ENCODE results near the gene SYNDIG1L. TPM values are rescaled to one million over a fixed set of nuclear protein-coding genes. Genes with fewer than 3 reads are reported as not detected.
"Not testable (repeated sequence)": the region's sequence is repeated elsewhere in the genome, so short reads cannot be mapped to it uniquely, and the experiment has no call there.

Gene SYNDIG1L
- total and polyA plus RNA-seq, 4 donors: 0.38 to 1.2 (median 0.79) TPM

- ATAC-seq (ENCODE audit: low FRiP score): no peak
- intact Hi-C loops (cut with DNase I): no loop called here
- 85 to 87% methylated on average over 5 of the region's 5 CpGs for WGBS, 2 donors
Observed at GRCh38 chr14:74463697-74464096, 37.7 kb upstream of the SYNDIG1L start.

DNA sequence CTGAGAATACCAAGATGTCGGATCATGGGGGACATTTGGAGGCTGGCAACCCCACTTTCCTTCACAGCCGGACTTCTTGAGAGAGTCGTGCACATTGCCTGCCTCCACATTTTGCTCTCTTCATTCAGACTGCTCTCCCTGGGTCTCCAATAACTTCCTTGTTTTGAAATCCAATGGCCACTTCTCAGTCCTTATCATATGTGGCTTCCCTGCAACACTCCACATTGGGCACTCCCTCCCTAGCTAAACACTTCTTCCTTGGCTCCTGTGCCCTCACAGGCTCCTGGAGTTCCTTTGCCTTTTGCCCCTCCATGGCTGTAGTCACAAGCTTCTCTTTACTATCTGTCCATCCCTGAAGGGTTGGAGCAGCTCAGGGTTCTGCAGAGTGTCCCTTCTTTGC lies 37.0 kb upstream of the SYNDIG1L start:
- DNase-seq: no peak

More at GRCh38 chr14:74463697-74464096, 37.7 kb upstream of the SYNDIG1L start:
- Histone ChIP-seq H3K9me3 (ENCODE audit: control insufficient read depth, low read length) (no peaks in the 10 kb centered on the region), H3K36me3 (ENCODE audit: control insufficient read depth in 1 of 2, insufficient read depth in 2 of 2, low read length in 1 of 2) (no peaks in the 10 kb centered on the region), H3K27ac (ENCODE audit: low read depth in 1 of 2, low read length in 2 of 2) (no peak overlapping the region), H3K4me3 (ENCODE audit: low read length in 2 of 2) (no peak overlapping the region), H3K4me1 (ENCODE audit: control insufficient read depth in 1 of 2, insufficient read depth in 2 of 2, low read length in 2 of 2) (no peaks in the 10 kb centered on the region), H3K27me3 (ENCODE audit: control insufficient read depth in 1 of 2, insufficient read depth in 2 of 2, low read length in 1 of 2) (no peaks in the 10 kb centered on the region)
- no peak for DNase-seq

GRCh38 chr14:74459976-74460375 lies 34.0 kb upstream of the SYNDIG1L start:
- Histone ChIP-seq H3K4me3 (ENCODE audit: low read length in 2 of 2) (no peak overlapping the region), H3K27ac (ENCODE audit: low read depth in 1 of 2, low read length in 2 of 2) (no peak overlapping the region), H3K27me3 (ENCODE audit: control insufficient read depth in 1 of 2, insufficient read depth in 2 of 2, low read length in 1 of 2) (no peaks in the 10 kb centered on the region), H3K4me1 (ENCODE audit: control insufficient read depth in 1 of 2, insufficient read depth in 2 of 2, low read length in 2 of 2) (no peaks in the 10 kb centered on the region), H3K9me3 (ENCODE audit: control insufficient read depth, low read length) (no peaks in the 10 kb centered on the region), H3K36me3 (ENCODE audit: control insufficient read depth in 1 of 2, insufficient read depth in 2 of 2, low read length in 1 of 2) (no peaks in the 10 kb centered on the region)
- no peak for ATAC-seq (ENCODE audit: low FRiP score)
- 82 to 89% methylated on average over 6 of the region's 6 CpGs for WGBS, 2 donors
- no peak for DNase-seq
- intact Hi-C loops (cut with DNase I): no loop called here

More for the DNA sequence above, 37.0 kb upstream of the SYNDIG1L start:
- H3K4me3 ChIP-seq (ENCODE audit: low read length in 2 of 2): no peak overlapping the region
- ATAC-seq (ENCODE audit: low FRiP score): no peak
- no peaks in the 10 kb centered on the region for H3K4me1 ChIP-seq (ENCODE audit: control insufficient read depth in 1 of 2, insufficient read depth in 2 of 2, low read length in 2 of 2)
- H3K36me3 ChIP-seq (ENCODE audit: control insufficient read depth in 1 of 2, insufficient read depth in 2 of 2, low read length in 1 of 2): no peaks in the 10 kb centered on the region
- no peaks in the 10 kb centered on the region for H3K27me3 ChIP-seq (ENCODE audit: control insufficient read depth in 1 of 2, insufficient read depth in 2 of 2, low read length in 1 of 2)
- H3K9me3 ChIP-seq (ENCODE audit: control insufficient read depth, low read length): no peaks in the 10 kb centered on the region
- H3K27ac ChIP-seq (ENCODE audit: low read depth in 1 of 2, low read length in 2 of 2): no peak overlapping the region
- WGBS, 2 donors: 91 to 94% methylated on average over 3 of the region's 3 CpGs
- intact Hi-C loops (cut with DNase I): no loop called here

- H3K9me3 ChIP-seq (ENCODE audit: control insufficient read depth, low read length): no peaks in the 10 kb centered on the region
- H3K27me3 ChIP-seq (ENCODE audit: control insufficient read depth in 1 of 2, insufficient read depth in 2 of 2, low read length in 1 of 2): no peaks in the 10 kb centered on the region
- ATAC-seq (ENCODE audit: low FRiP score) (peak; percentile 59), DNase-seq (peak in 1 of 2 donors; percentile 57)
- intact Hi-C loops (cut with DNase I): no loop called here
- no peaks in the 10 kb centered on the region for H3K36me3 ChIP-seq (ENCODE audit: control insufficient read depth in 1 of 2, insufficient read depth in 2 of 2, low read length in 1 of 2)
- H3K4me3 ChIP-seq (ENCODE audit: low read length in 2 of 2): no peak overlapping the region
- WGBS, 2 donors: 57 to 61% methylated on average over 10 of the region's 10 CpGs
- no peaks in the 10 kb centered on the region for H3K4me1 ChIP-seq (ENCODE audit: control insufficient read depth in 1 of 2, insufficient read depth in 2 of 2, low read length in 2 of 2)
- no peak overlapping the region for H3K27ac ChIP-seq (ENCODE audit: low read depth in 1 of 2, low read length in 2 of 2)
Observed at GRCh38 chr14:74459289-74459946, 33.4 kb upstream of the SYNDIG1L start.

GRCh38 chr14:74457565-74457895 lies 31.5 kb upstream of the SYNDIG1L start:
- no peak for ATAC-seq (ENCODE audit: low FRiP score)
- H3K4me3 ChIP-seq (ENCODE audit: low read length in 2 of 2): no peak overlapping the region
- H3K9me3 ChIP-seq (ENCODE audit: control insufficient read depth, low read length): no peaks in the 10 kb centered on the region
- no peak for DNase-seq
- H3K27me3 ChIP-seq (ENCODE audit: control insufficient read depth in 1 of 2, insufficient read depth in 2 of 2, low read length in 1 of 2): no peaks in the 10 kb centered on the region
- intact Hi-C loops (cut with DNase I): no loop called here
- no peaks in the 10 kb centered on the region for H3K36me3 ChIP-seq (ENCODE audit: control insufficient read depth in 1 of 2, insufficient read depth in 2 of 2, low read length in 1 of 2)
- H3K4me1 ChIP-seq (ENCODE audit: control insufficient read depth in 1 of 2, insufficient read depth in 2 of 2, low read length in 2 of 2): no peaks in the 10 kb centered on the region
- H3K27ac ChIP-seq (ENCODE audit: low read depth in 1 of 2, low read length in 2 of 2): no peak overlapping the region
- WGBS, 2 donors: 62 to 72% methylated on average over 4 of the region's 4 CpGs

- Histone ChIP-seq H3K9me3 (ENCODE audit: control insufficient read depth, low read length) (no peaks in the 10 kb centered on the region), H3K27ac (ENCODE audit: low read depth in 1 of 2, low read length in 2 of 2) (no peak overlapping the region), H3K4me1 (ENCODE audit: control insufficient read depth in 1 of 2, insufficient read depth in 2 of 2, low read length in 2 of 2) (no peaks in the 10 kb centered on the region), H3K4me3 (ENCODE audit: low read length in 2 of 2) (no peak overlapping the region), H3K36me3 (ENCODE audit: control insufficient read depth in 1 of 2, insufficient read depth in 2 of 2, low read length in 1 of 2) (no peaks in the 10 kb centered on the region), H3K27me3 (ENCODE audit: control insufficient read depth in 1 of 2, insufficient read depth in 2 of 2, low read length in 1 of 2) (no peaks in the 10 kb centered on the region)
- no peak for ATAC-seq (ENCODE audit: low FRiP score)
- DNase-seq: no peak
- WGBS, 2 donors: 66 to 73% methylated on average over 17 of the region's 17 CpGs
- intact Hi-C loops (cut with DNase I): no loop called here
Observed at GRCh38 chr14:74456684-74457564, 30.9 kb upstream of the SYNDIG1L start.

DNA sequence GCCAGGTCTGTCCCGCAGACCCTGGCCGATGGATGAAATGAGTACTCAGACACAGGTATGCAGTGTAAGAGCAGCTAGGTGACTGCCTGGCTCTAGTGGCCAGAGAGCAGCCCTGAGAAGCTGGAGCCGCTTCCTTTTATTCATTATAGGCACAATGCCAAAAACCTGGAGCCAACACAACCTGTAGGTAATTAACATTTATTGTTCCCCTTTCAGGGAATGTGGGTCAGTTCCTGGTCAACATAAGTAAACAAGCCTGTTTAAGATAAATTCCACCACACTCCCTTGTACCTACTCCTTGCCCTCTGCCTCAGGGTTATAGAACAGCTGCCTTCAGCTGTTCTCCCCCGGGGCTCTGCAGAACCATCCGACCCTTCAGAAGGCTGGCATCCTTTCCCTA lies 28.4 kb upstream of the SYNDIG1L start:
- intact Hi-C loops (cut with DNase I); DNase-seq; H3K4me3 ChIP-seq (ENCODE audit: low read length in 2 of 2); H3K27me3 ChIP-seq (ENCODE audit: control insufficient read depth in 1 of 2, insufficient read depth in 2 of 2, low read length in 1 of 2); H3K9me3 ChIP-seq (ENCODE audit: control insufficient read depth, low read length); H3K36me3 ChIP-seq (ENCODE audit: control insufficient read depth in 1 of 2, insufficient read depth in 2 of 2, low read length in 1 of 2); H3K4me1 ChIP-seq (ENCODE audit: control insufficient read depth in 1 of 2, insufficient read depth in 2 of 2, low read length in 2 of 2); H3K27ac ChIP-seq (ENCODE audit: low read depth in 1 of 2, low read length in 2 of 2); ATAC-seq (ENCODE audit: low FRiP score): not testable (repeated sequence)
- WGBS, 2 donors: 81 to 85% methylated on average over 5 of the region's 5 CpGs

GRCh38 chr14:74444866-74445265 lies 18.9 kb upstream of the SYNDIG1L start:
- 25 to 46% methylated on average over 3 of the region's 3 CpGs for WGBS, 2 donors
- no peak overlapping the region for H3K27ac ChIP-seq (ENCODE audit: low read depth in 1 of 2, low read length in 2 of 2)

GRCh38 chr14:74442757-74443156 lies 16.7 kb upstream of the SYNDIG1L start:
- intact Hi-C loops (cut with DNase I): no loop called here

More at GRCh38 chr14:74444866-74445265, 18.9 kb upstream of the SYNDIG1L start:
- Histone ChIP-seq H3K4me3 (ENCODE audit: low read length in 2 of 2) (no peak overlapping the region), H3K36me3 (ENCODE audit: control insufficient read depth in 1 of 2, insufficient read depth in 2 of 2, low read length in 1 of 2) (no peaks in the 10 kb centered on the region), H3K4me1 (ENCODE audit: control insufficient read depth in 1 of 2, insufficient read depth in 2 of 2, low read length in 2 of 2) (no peaks in the 10 kb centered on the region), H3K27me3 (ENCODE audit: control insufficient read depth in 1 of 2, insufficient read depth in 2 of 2, low read length in 1 of 2) (no peaks in the 10 kb centered on the region), H3K9me3 (ENCODE audit: control insufficient read depth, low read length) (no peaks in the 10 kb centered on the region)
- ATAC-seq (ENCODE audit: low FRiP score) (no peak), DNase-seq (no peak)
- intact Hi-C loops (cut with DNase I): no loop called here

More at GRCh38 chr14:74442757-74443156, 16.7 kb upstream of the SYNDIG1L start:
- H3K27me3 ChIP-seq (ENCODE audit: control insufficient read depth in 1 of 2, insufficient read depth in 2 of 2, low read length in 1 of 2): no peaks in the 10 kb centered on the region
- no peaks in the 10 kb centered on the region for H3K36me3 ChIP-seq (ENCODE audit: control insufficient read depth in 1 of 2, insufficient read depth in 2 of 2, low read length in 1 of 2)
- H3K27ac ChIP-seq (ENCODE audit: low read depth in 1 of 2, low read length in 2 of 2): no peak overlapping the region
- H3K4me3 ChIP-seq (ENCODE audit: low read length in 2 of 2): no peak overlapping the region
- no peak for DNase-seq
- ATAC-seq (ENCODE audit: low FRiP score): no peak
- no peaks in the 10 kb centered on the region for H3K4me1 ChIP-seq (ENCODE audit: control insufficient read depth in 1 of 2, insufficient read depth in 2 of 2, low read length in 2 of 2)
- no peaks in the 10 kb centered on the region for H3K9me3 ChIP-seq (ENCODE audit: control insufficient read depth, low read length)
